Upper lobe of left lung (tissue), 6 donors: ENCODE measurements around the gene GIMAP8. TPM values are rescaled to one million over a fixed set of nuclear protein-coding genes. Genes with fewer than 3 reads are reported as not detected.
A peak's percentile ranks its signal among the peaks of the same experiment; 100 is the strongest.

ENCODE experiments used
- ATAC-seq, 2 donors: fragments of 200-7000 bp; cut with Tn5 transposase; one replicate each; pipeline ENCODE4 v1.9.1; 2022; ENCODE audit warnings: mild to moderate bottlenecking in 2 of 2, moderate library complexity in 2 of 2; ENCODE audit not compliant: low FRiP score in 2 of 2
- DNase-seq, 2 donors: peaks; one replicate each; pipeline ENCODE4 v3.0.0-alpha.2; 2019 to 2020
- H3K27ac ChIP-seq, 4 donors: fragments of 200-600 bp; sonication (generic); one replicate each; pipeline ENCODE4 v1.5.1; 2016 to 2019
- H3K27me3 ChIP-seq, 4 donors: fragments of 200-600 bp; sonication (generic); one replicate each; pipeline ENCODE4 v1.5.1; 2017 to 2019
- H3K36me3 ChIP-seq, 4 donors: fragments of 200-600 bp; sonication (generic); one replicate each; pipeline ENCODE4 v1.5.1; 2016 to 2019
- H3K4me1 ChIP-seq, 4 donors: fragments of 200-600 bp; sonication (generic); one replicate each; pipeline ENCODE4 v1.5.1; 2018 to 2019
- H3K4me3 ChIP-seq, 4 donors: fragments of 200-600 bp; sonication (generic); one replicate each; pipeline ENCODE4 v1.5.1; 2017 to 2019; ENCODE audit warnings: mild to moderate bottlenecking in 2 of 4, moderate library complexity in 1 of 4
- H3K9me3 ChIP-seq, 4 donors: fragments of 200-600 bp; sonication (generic); one replicate each; pipeline ENCODE4 v1.5.1; 2018 to 2019
- EP300 ChIP-seq, 4 donors: sonication (generic); formaldehyde crosslinking; IDR thresholded peaks; one replicate each; pipeline ENCODE4 v1.5.1; 2017; ENCODE audit warnings: antibody characterized with exemption in 4 of 4, control low read depth in 2 of 4
- POLR2A ChIP-seq, 4 donors: fragments of 450-650 bp; IDR thresholded peaks; one replicate each; pipeline ENCODE4 v1.5.1; 2016 to 2017; ENCODE audit warnings: antibody characterized with exemption in 4 of 4, mild to moderate bottlenecking in 2 of 4
- POLR2AphosphoS5 ChIP-seq, 2 donors: sonication (generic); formaldehyde crosslinking; IDR thresholded peaks; one replicate each; pipeline ENCODE4 v1.5.1; 2017; ENCODE audit warnings: antibody characterized with exemption in 2 of 2
- WGBS, 2 donors: methylation state at CpG; one replicate each; pipeline ENCODE4 v1.1.5; 2017 to 2018; 5-methylcytosine and 5-hydroxymethylcytosine counted together
- total RNA-seq, 6 donors: library from RNA; depleted of rRNA in 4 of 6; stranded (reverse); fragments of >200 nt in 4 of 6; gene quantifications; one replicate each; pipeline versions ENCODE4 v1.1.0 to v1.2.1, GENCODE V29; 2016 to 2021
- TF ChIP-seq, protein P1 (sequence below), 6 experiments: fragments of 450-650 bp in 4 of 6; fragments of 200-600 bp in 2 of 6; sonication (generic) in 2 of 6; IDR thresholded peaks; one replicate each; pipeline ENCODE4 v1.5.1; 2016 to 2019; ENCODE audit warnings: antibody characterized with exemption in 6 of 6
- donor health status: DM: no; HTN: no; CAD: no; lungs with moderate emphysema.
- donor health status: DM: no; HTN: yes; CAD: no; lungs with severe emphysema.

Gene GIMAP8
- total RNA-seq, 6 donors from 2014 or later = 15.6 to 39.6 (median 31.7) TPM

DNA sequence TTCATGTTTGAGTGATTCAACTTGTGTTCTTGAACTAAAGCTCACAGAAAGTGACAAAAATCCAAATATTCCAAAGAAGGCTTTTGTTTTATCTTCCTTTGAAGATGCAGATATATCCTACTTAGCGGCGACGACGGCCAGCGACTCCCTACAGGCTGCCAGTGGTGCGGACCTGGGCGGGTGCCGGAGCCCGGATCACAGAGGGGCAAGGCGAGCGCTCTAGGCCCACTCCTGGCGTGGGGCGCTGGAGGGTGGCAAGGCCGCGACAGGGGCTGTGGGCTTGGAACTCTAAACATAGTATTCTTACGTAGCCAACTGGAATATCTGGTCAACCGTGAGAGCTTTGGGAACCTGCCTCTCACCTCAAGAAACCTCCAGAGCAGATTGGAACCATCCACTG is 63.3 kb downstream of the GIMAP8 start:
- DNase-seq (peak in 1 of 2 donors; percentile 75), ATAC-seq (peak in 1 of 2 donors; percentile 37)
- H3K36me3 ChIP-seq = no peaks in the 10 kb centered on the region
- 93 to 97% methylated on average over 17 of the region's 17 CpGs for WGBS, 2 donors
- no peaks in the 10 kb centered on the region for H3K27me3 ChIP-seq
- no peaks in the 10 kb centered on the region for H3K9me3 ChIP-seq
- TF ChIP-seq, protein P1, sequence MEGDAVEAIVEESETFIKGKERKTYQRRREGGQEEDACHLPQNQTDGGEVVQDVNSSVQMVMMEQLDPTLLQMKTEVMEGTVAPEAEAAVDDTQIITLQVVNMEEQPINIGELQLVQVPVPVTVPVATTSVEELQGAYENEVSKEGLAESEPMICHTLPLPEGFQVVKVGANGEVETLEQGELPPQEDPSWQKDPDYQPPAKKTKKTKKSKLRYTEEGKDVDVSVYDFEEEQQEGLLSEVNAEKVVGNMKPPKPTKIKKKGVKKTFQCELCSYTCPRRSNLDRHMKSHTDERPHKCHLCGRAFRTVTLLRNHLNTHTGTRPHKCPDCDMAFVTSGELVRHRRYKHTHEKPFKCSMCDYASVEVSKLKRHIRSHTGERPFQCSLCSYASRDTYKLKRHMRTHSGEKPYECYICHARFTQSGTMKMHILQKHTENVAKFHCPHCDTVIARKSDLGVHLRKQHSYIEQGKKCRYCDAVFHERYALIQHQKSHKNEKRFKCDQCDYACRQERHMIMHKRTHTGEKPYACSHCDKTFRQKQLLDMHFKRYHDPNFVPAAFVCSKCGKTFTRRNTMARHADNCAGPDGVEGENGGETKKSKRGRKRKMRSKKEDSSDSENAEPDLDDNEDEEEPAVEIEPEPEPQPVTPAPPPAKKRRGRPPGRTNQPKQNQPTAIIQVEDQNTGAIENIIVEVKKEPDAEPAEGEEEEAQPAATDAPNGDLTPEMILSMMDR (IDR thresholded peaks at IDR 0.05) = no peak
- TF ChIP-seq POLR2AphosphoS5 (IDR thresholded peaks at IDR 0.05) (no peak), POLR2A (IDR thresholded peaks at IDR 0.05) (no peak), EP300 (IDR thresholded peaks at IDR 0.05) (no peak)
- H3K4me1 ChIP-seq = peaks cover 0 to 5% (median 2%) of the 10 kb centered on the region in 4 donors
- peak overlapping the region; percentile 80 to 87 (median 82) for H3K27ac ChIP-seq
- H3K4me3 ChIP-seq = peak overlapping the region in 1 of 4 donors; percentile 62

DNA sequence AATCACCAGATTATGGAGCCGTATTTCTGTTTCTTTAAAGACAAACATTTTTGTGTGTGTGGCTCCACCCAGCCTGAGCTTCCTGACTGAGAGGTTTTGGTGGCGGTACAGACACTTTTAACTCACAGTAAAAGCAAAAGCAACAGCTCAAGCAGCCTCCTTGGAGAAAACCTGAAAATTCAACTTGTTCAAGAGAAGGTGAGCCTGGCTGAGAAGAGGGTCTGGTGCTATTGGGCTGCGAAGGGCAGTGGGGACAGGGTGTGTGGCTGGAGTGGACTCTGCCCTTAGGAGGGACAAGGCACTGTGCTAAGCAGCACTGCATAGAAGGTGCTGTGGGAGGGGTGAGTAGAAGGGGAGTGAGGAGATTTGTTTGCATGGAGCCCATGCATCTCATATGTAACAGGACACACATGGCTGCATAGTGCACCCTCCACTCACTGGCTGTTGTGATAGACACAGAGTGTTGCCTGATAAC is 64.4 kb downstream of the GIMAP8 start, which contains the start of gene GIMAP7:
GIMAP7 (plus strand) TSS at position 125 of the 475 bp plus-strand sequence. CDS start 5,103 bp downstream, outside the sequence.
- H3K4me1 ChIP-seq = peaks cover 0 to 5% (median 2%) of the 10 kb centered on the region in 4 donors
- TF ChIP-seq, protein P1 (IDR thresholded peaks at IDR 0.05) = no peak
- TF ChIP-seq POLR2AphosphoS5 (IDR thresholded peaks at IDR 0.05) (peak in 1 of 2 donors; percentile 64), POLR2A (IDR thresholded peaks at IDR 0.05) (peak in 2 of 4 donors; percentile 30 to 70), EP300 (IDR thresholded peaks at IDR 0.05) (no peak)

DNA sequence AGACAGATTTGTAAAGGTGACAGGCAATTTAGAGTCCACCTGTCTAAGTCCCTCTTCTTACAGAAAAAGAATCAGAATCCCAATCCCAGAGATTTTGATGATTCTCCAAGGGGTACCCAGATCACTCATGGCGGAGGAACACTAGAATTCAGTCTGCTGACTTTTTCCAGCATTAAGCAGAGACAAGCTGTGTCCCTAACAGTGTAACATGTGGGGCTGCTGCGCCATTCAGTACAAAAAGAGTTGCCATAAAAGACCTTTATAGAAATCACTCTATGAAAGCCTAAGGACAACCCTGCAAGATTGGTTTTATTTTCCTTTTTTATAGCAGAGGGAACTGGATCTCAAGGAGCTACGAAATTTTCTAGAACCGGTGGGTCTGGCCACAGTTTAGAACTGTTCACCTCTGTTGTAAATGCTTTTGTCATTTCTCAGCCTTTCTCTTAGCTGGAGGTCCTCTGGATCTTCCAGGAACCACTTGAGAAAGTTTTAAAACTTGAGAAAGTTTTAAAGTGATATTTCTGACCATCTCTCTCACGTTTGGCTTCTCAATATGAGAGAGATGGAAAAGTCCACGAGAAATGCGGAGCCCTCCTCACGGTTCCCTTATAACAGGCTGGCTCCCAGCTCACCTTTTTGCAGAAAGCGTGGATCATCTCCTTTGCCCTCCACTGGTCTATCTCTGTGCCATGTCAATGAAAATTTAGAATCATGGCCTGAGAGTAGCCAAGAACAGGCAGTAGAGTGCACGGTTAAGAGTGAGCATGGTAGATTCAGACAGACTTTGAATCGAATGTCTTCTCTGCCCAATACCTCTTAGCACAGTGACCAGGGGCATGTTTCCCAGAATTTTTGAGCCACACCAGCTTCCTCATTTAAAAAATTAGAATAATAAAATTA is 65.1 kb downstream of the GIMAP8 start:
- H3K9me3 ChIP-seq = no peaks in the 10 kb centered on the region
- H3K27ac ChIP-seq = peak overlapping the region; percentile 80 to 87 (median 82)
- ATAC-seq = peak in 1 of 2 donors; percentile 28
- H3K4me3 ChIP-seq = peak overlapping the region; percentile 19 to 62 (median 41)
- 43 to 54% methylated on average over 11 of the region's 11 CpGs for WGBS, 2 donors
- TF ChIP-seq, protein P1 (IDR thresholded peaks at IDR 0.05) = no peak
- no peak for TF ChIP-seq POLR2A (IDR thresholded peaks at IDR 0.05)
- peak in 1 of 2 donors; percentile 23 for TF ChIP-seq POLR2AphosphoS5 (IDR thresholded peaks at IDR 0.05)
- peaks cover 0 to 5% (median 2%) of the 10 kb centered on the region in 4 donors for H3K4me1 ChIP-seq
- H3K36me3 ChIP-seq = peaks cover 0 to 7% (median 2%) of the 10 kb centered on the region in 4 donors
- no peaks in the 10 kb centered on the region for H3K27me3 ChIP-seq
- DNase-seq = no peak

More for the DNA sequence above, 64.4 kb downstream of the GIMAP8 start, which contains the start of gene GIMAP7:
- DNase-seq (peak in 1 of 2 donors; percentile 21), ATAC-seq (peak; percentile 55 to 59)
- Histone ChIP-seq H3K36me3 (peaks cover 0 to under 1% (median 0%) of the 10 kb centered on the region in 4 donors), H3K27ac (peak within 1 kb of the TSS; percentile 80 to 87 (median 82)), H3K4me3 (peak within 1 kb of the TSS; percentile 19 to 62 (median 41)), H3K9me3 (no peaks in the 10 kb centered on the region), H3K27me3 (no peaks in the 10 kb centered on the region)
- 22 to 36% methylated on average over 3 of the region's 3 CpGs for WGBS, 2 donors

DNA sequence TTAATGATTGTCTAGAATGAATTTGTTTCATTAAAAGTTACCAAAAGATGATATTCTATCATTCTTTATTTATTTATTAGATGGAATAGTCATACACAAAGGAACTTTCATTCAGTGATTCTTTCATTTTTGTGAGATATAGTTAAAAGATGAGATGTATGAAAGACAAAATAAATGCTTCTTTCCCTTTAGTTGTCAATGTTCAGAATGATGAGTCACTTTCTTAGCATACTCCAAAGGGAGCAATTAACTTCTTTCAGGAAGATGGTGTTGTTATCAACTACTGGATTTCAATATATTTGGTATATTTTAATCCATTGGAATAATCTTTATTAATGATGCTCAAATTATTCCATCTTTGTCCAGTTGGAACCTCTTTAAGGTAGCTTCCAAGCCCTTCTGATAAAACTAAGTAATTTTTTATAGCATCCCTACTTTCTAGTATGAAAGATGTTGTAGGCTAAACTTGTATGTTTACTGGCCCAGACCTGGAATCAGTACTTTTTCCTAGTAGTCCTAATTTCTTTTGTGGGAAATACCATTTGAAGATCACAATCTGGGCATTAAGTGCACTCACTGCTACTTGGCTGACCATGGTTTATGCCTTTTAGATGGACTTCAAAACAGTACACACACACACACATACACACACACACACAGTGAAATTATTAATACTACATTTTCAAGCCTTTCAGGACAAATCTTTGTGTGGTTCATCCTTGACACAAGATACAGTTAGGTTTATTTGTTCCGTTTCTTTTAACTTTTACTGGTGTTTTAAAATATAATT is 66.7 kb downstream of the GIMAP8 start:
- H3K4me1 ChIP-seq = peaks cover 0 to 5% (median 2%) of the 10 kb centered on the region in 4 donors
- no peak for ATAC-seq
- no peaks in the 10 kb centered on the region for H3K9me3 ChIP-seq
- peak overlapping the region; percentile 80 to 87 (median 82) for H3K27ac ChIP-seq
- peak overlapping the region in 3 of 4 donors; percentile 36 to 62 (median 46) for H3K4me3 ChIP-seq
- TF ChIP-seq, protein P1 (IDR thresholded peaks at IDR 0.05) = no peak
- TF ChIP-seq EP300 (IDR thresholded peaks at IDR 0.05) (no peak), POLR2AphosphoS5 (IDR thresholded peaks at IDR 0.05) (no peak), POLR2A (IDR thresholded peaks at IDR 0.05) (no peak)
- 48 to 77% methylated on average over 1 of the region's 1 CpG for WGBS, 2 donors
- no peak for DNase-seq
- peaks cover 0 to 9% (median 2%) of the 10 kb centered on the region in 4 donors for H3K36me3 ChIP-seq
- H3K27me3 ChIP-seq = no peaks in the 10 kb centered on the region
